ENCODE results near the gene UGT3A1. TPM values are rescaled to one million over a fixed set of nuclear protein-coding genes. Genes with fewer than 3 reads are reported as not detected.
A peak's percentile ranks its signal among the peaks of the same experiment; 100 is the strongest.

Gene UGT3A1
- total and polyA plus RNA-seq, 2 experiments from 2014 or later: 1.6 to 3.1 TPM

DNA sequence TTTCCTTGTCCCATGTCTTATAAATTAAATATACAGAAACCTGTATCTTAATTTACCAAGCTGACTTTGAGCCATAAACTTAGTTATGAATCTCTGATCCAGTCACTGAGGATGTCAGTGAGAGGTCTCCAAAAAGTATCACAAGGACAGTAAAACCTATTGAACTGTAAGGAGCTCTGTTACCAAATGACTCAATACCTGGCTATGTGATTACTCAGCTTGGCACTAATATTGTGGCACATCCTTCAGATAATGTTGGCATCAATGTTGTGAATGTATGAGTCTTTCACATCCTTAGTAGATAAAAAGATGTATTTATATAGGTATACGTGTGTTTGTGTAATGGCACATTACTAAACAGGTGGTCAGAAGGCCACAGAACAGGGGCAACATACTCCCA lies 34.8 kb downstream of the UGT3A1 start:
- ATAC-seq: no peak
- Mint-ChIP-seq H3K27me3 (ENCODE audit: insufficient read depth, low read depth, poor library complexity) (peaks cover 9% of the 10 kb centered on the region), H3K4me3 (no peak overlapping the region)

DNA sequence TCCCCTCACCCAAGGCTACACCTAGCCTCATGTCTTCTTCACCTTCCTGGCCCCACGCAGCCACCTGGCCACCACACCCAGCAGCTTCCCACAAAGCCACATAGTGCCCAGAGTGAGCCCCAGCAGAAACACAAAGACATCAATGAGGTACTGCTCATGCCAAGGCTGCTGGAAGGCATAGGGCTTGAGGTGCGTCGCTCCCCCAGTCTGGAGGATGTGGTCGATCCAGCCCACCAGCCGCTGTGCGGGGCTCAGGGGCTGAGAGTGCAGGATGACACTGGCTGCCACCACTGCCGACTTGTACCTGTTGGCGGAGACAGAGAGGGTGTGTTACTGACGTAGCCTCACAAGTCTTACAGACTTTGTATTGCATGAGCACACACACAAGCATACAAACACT lies 37.0 kb downstream of the UGT3A1 start:
- H3K36me3 Mint-ChIP-seq (ENCODE audit: low read depth): no peaks in the 10 kb centered on the region
- H3K4me1 Mint-ChIP-seq: no peaks in the 10 kb centered on the region
- H3K9me2 ChIP-seq (ENCODE audit: insufficient read depth): peaks cover 2% of the 10 kb centered on the region; the same call in 1 of the 2 replicates
- ATAC-seq (peak; percentile 92), DNase-seq (ENCODE audit: low spot score) (peak; percentile 51)
- H3K79me2 ChIP-seq (replicated peaks; ENCODE audit: insufficient read depth): no peaks in the 10 kb centered on the region
- H3K4me3 Mint-ChIP-seq: no peak overlapping the region
- no peak overlapping the region for H3K27ac ChIP-seq (ENCODE audit: low read depth)
- no peaks in the 10 kb centered on the region for H3K36me3 ChIP-seq (ENCODE audit: insufficient read depth)
- no peaks in the 10 kb centered on the region; the same call in 1 of the 2 replicates for H4K20me1 ChIP-seq (replicated peaks; ENCODE audit: insufficient read depth)
- H3K27me3 ChIP-seq (ENCODE audit: insufficient read depth): no peaks in the 10 kb centered on the region
- H2AFZ ChIP-seq: no peak overlapping the region
- H3K4me2 ChIP-seq: no peak overlapping the region
- H3K27ac Mint-ChIP-seq: no peak overlapping the region
- H3K9me3 Mint-ChIP-seq: no peaks in the 10 kb centered on the region
- peaks cover 5% of the 10 kb centered on the region for H3K27me3 Mint-ChIP-seq (ENCODE audit: insufficient read depth, low read depth, poor library complexity)
- H3K4me3 ChIP-seq: no peak overlapping the region
- H3F3A ChIP-seq (replicated peaks; ENCODE audit: low read depth): no peaks in the 10 kb centered on the region
- no peaks in the 10 kb centered on the region for H3K4me1 ChIP-seq (ENCODE audit: insufficient read depth)
- TF ChIP-seq EZH2 (IDR thresholded peaks at IDR 0.05; ENCODE audit: low read depth, unreplicated experiment): no peak
- TF ChIP-seq, protein P1, sequence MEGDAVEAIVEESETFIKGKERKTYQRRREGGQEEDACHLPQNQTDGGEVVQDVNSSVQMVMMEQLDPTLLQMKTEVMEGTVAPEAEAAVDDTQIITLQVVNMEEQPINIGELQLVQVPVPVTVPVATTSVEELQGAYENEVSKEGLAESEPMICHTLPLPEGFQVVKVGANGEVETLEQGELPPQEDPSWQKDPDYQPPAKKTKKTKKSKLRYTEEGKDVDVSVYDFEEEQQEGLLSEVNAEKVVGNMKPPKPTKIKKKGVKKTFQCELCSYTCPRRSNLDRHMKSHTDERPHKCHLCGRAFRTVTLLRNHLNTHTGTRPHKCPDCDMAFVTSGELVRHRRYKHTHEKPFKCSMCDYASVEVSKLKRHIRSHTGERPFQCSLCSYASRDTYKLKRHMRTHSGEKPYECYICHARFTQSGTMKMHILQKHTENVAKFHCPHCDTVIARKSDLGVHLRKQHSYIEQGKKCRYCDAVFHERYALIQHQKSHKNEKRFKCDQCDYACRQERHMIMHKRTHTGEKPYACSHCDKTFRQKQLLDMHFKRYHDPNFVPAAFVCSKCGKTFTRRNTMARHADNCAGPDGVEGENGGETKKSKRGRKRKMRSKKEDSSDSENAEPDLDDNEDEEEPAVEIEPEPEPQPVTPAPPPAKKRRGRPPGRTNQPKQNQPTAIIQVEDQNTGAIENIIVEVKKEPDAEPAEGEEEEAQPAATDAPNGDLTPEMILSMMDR (conservative IDR thresholded peaks at IDR 0.05; ENCODE audit: low read depth in 2 of 2): peak; percentile 21 to 28; a peak in 2 of 4 replicates
- no peak for TF ChIP-seq EZH2phosphoT487 (IDR thresholded peaks at IDR 0.05; ENCODE audit: unreplicated experiment)

More for the DNA sequence above, 34.8 kb downstream of the UGT3A1 start:
- H3K4me1 Mint-ChIP-seq: no peaks in the 10 kb centered on the region
- Histone ChIP-seq H3K36me3 (ENCODE audit: insufficient read depth) (no peaks in the 10 kb centered on the region), H3K27me3 (ENCODE audit: insufficient read depth) (no peaks in the 10 kb centered on the region), H4K20me1 (replicated peaks; ENCODE audit: insufficient read depth) (no peaks in the 10 kb centered on the region; the same call in 1 of the 2 replicates), H3K4me1 (ENCODE audit: insufficient read depth) (no peaks in the 10 kb centered on the region), H3K4me3 (no peak overlapping the region), H3K9me2 (ENCODE audit: insufficient read depth) (peaks cover 2% of the 10 kb centered on the region; the same call in 1 of the 2 replicates), H3K4me2 (no peak overlapping the region), H2AFZ (no peak overlapping the region), H3F3A (replicated peaks; ENCODE audit: low read depth) (no peaks in the 10 kb centered on the region), H3K79me2 (replicated peaks; ENCODE audit: insufficient read depth) (no peaks in the 10 kb centered on the region), H3K27ac (ENCODE audit: low read depth) (no peak overlapping the region)
- no peaks in the 10 kb centered on the region; the same call in 2 of the 3 replicates for H3K9me3 Mint-ChIP-seq
- TF ChIP-seq CREB1 (CRISPR knock-in tag; IDR thresholded peaks at IDR 0.05; ENCODE audit: low read depth) (no peak), EZH2 (IDR thresholded peaks at IDR 0.05; ENCODE audit: low read depth, unreplicated experiment) (no peak)
- TF ChIP-seq, protein P1 (conservative IDR thresholded peaks at IDR 0.05; ENCODE audit: low read depth in 2 of 2): no peak
- TF ChIP-seq, protein P2, sequence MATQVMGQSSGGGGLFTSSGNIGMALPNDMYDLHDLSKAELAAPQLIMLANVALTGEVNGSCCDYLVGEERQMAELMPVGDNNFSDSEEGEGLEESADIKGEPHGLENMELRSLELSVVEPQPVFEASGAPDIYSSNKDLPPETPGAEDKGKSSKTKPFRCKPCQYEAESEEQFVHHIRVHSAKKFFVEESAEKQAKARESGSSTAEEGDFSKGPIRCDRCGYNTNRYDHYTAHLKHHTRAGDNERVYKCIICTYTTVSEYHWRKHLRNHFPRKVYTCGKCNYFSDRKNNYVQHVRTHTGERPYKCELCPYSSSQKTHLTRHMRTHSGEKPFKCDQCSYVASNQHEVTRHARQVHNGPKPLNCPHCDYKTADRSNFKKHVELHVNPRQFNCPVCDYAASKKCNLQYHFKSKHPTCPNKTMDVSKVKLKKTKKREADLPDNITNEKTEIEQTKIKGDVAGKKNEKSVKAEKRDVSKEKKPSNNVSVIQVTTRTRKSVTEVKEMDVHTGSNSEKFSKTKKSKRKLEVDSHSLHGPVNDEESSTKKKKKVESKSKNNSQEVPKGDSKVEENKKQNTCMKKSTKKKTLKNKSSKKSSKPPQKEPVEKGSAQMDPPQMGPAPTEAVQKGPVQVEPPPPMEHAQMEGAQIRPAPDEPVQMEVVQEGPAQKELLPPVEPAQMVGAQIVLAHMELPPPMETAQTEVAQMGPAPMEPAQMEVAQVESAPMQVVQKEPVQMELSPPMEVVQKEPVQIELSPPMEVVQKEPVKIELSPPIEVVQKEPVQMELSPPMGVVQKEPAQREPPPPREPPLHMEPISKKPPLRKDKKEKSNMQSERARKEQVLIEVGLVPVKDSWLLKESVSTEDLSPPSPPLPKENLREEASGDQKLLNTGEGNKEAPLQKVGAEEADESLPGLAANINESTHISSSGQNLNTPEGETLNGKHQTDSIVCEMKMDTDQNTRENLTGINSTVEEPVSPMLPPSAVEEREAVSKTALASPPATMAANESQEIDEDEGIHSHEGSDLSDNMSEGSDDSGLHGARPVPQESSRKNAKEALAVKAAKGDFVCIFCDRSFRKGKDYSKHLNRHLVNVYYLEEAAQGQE (IDR thresholded peaks at IDR 0.05; ENCODE audit: unreplicated experiment): no peak
- DNase-seq (ENCODE audit: low spot score): no peak
- H3K36me3 Mint-ChIP-seq (ENCODE audit: low read depth): no peaks in the 10 kb centered on the region
- no peak overlapping the region for H3K27ac Mint-ChIP-seq

Data from GM23338 (cell line).